H9 (cell line): Measurements from ENCODE around the gene PDE8A. TPM values are rescaled to one million over a fixed set of nuclear protein-coding genes. Genes with fewer than 3 reads are reported as not detected.

Source experiments
- DNase-seq: peaks from one replicate; pipeline ENCODE4 v3.0.0-alpha.2; 2017
- H2AFZ ChIP-seq: one replicate; pipeline ENCODE4 v1.6.1; 2013; ENCODE audit warnings: mild to moderate bottlenecking, low read length, control low read depth, moderate library complexity
- H2AK5ac ChIP-seq: 2 replicates; pipeline ENCODE4 v1.6.1; 2013; ENCODE audit warnings: low read length, control low read depth, mixed read lengths; ENCODE audit not compliant: insufficient read length
- H2BK120ac ChIP-seq: one replicate; pipeline ENCODE4 v1.6.1; 2013; ENCODE audit warnings: low read depth, mild to moderate bottlenecking, low read length, control low read depth, inconsistent platforms; ENCODE audit not compliant: poor library complexity, severe bottlenecking
- H2BK12ac ChIP-seq: 2 replicates; pipeline ENCODE4 v1.6.1; 2013; ENCODE audit warnings: low read length, control low read depth, mixed read lengths, low read depth; ENCODE audit not compliant: insufficient read length
- H2BK15ac ChIP-seq: 2 replicates; pipeline ENCODE4 v1.6.1; 2013; ENCODE audit warnings: low read depth, low read length, control low read depth
- H2BK20ac ChIP-seq: one replicate; pipeline ENCODE4 v1.6.1; 2013; ENCODE audit warnings: low read depth, mild to moderate bottlenecking, low read length, control low read depth, inconsistent platforms; ENCODE audit not compliant: poor library complexity, severe bottlenecking
- H2BK5ac ChIP-seq: 2 replicates; pipeline ENCODE4 v1.6.1; 2013; ENCODE audit warnings: low read length, control low read depth, mixed read lengths; ENCODE audit not compliant: insufficient read length
- H3K14ac ChIP-seq: 2 replicates; pipeline ENCODE4 v1.6.1; 2013; ENCODE audit warnings: low read length, control low read depth; ENCODE audit not compliant: insufficient read depth
- H3K18ac ChIP-seq: 2 replicates; pipeline ENCODE4 v1.6.1; 2013; ENCODE audit warnings: low read depth, mild to moderate bottlenecking, mixed read lengths, low read length, control low read depth; ENCODE audit not compliant: insufficient read length
- H3K23ac ChIP-seq: 2 replicates; pipeline ENCODE4 v1.6.1; 2013; ENCODE audit warnings: low read length, control low read depth, mixed read lengths, low read depth; ENCODE audit not compliant: insufficient read length
- H3K23me2 ChIP-seq: 2 replicates; pipeline ENCODE4 v1.6.1; 2013; ENCODE audit warnings: low read depth, mild to moderate bottlenecking, mixed read lengths, low read length, control low read depth; ENCODE audit not compliant: insufficient read length, poor library complexity, severe bottlenecking
- H3K27ac ChIP-seq: 2 replicates; pipeline ENCODE4 v1.5.1; 2013; ENCODE audit warnings: low read length, control low read depth, mixed read lengths, low read depth; ENCODE audit not compliant: insufficient read length
- H3K27me3 ChIP-seq: 2 replicates; pipeline ENCODE4 v1.6.1; 2013; ENCODE audit warnings: low read length, control low read depth, inconsistent platforms; ENCODE audit not compliant: insufficient read depth
- H3K4ac ChIP-seq: 2 replicates; pipeline ENCODE4 v1.6.1; 2013; ENCODE audit warnings: low read depth, mild to moderate bottlenecking, control low read depth, inconsistent platforms, low read length, moderate library complexity
- H3K4me1 ChIP-seq: 2 replicates; pipeline ENCODE4 v1.6.1; 2013; ENCODE audit warnings: low read length, control low read depth, inconsistent platforms; ENCODE audit not compliant: insufficient read depth
- H3K4me2 ChIP-seq: 2 replicates; pipeline ENCODE4 v1.6.1; 2013; ENCODE audit warnings: low read length, control low read depth, mixed read lengths; ENCODE audit not compliant: insufficient read length, insufficient read depth
- H3K56ac ChIP-seq: 2 replicates; pipeline ENCODE4 v1.6.1; 2013; ENCODE audit warnings: low read depth, mild to moderate bottlenecking, mixed read lengths, low read length, control low read depth; ENCODE audit not compliant: insufficient read length
- H3K79me1 ChIP-seq: 2 replicates; pipeline ENCODE4 v1.6.1; 2013; ENCODE audit warnings: low read depth, mild to moderate bottlenecking, moderate library complexity, low read length, control low read depth, inconsistent platforms; ENCODE audit not compliant: insufficient read depth, poor library complexity, severe bottlenecking
- H3K79me2 ChIP-seq: 2 replicates; pipeline ENCODE4 v1.6.1; 2013; ENCODE audit warnings: low read length, control low read depth, inconsistent platforms; ENCODE audit not compliant: insufficient read depth
- H3K9ac ChIP-seq: 2 replicates; pipeline ENCODE4 v1.6.1; 2013; ENCODE audit warnings: low read length, control low read depth, mixed read lengths; ENCODE audit not compliant: insufficient read length; ENCODE audit errors: extremely low read depth
- H3K9me3 ChIP-seq: one replicate; pipeline ENCODE4 v1.6.1; 2013; ENCODE audit warnings: low read depth, low read length, inconsistent platforms; ENCODE audit not compliant: control insufficient read depth
- H3T11ph ChIP-seq: one replicate; pipeline ENCODE4 v1.6.1; 2013; ENCODE audit warnings: mild to moderate bottlenecking, low read length, control low read depth, inconsistent platforms
- H4K20me1 ChIP-seq: one replicate; pipeline ENCODE4 v1.6.1; 2013; ENCODE audit not compliant: control insufficient read depth, insufficient read length, insufficient read depth
- H4K5ac ChIP-seq: 2 replicates; pipeline ENCODE4 v1.6.1; 2013; ENCODE audit warnings: low read depth, mild to moderate bottlenecking, mixed read lengths, low read length, control low read depth; ENCODE audit not compliant: insufficient read length
- H4K8ac ChIP-seq: replicated peaks from 2 replicates; pipeline ENCODE4 v1.6.1; 2013; ENCODE audit warnings: low read length, control low read depth, mixed read lengths, low read depth; ENCODE audit not compliant: insufficient read length
- H4K91ac ChIP-seq: 2 replicates; pipeline ENCODE4 v1.6.1; 2013; ENCODE audit warnings: low read depth, mild to moderate bottlenecking, moderate library complexity, mixed read lengths, low read length, control low read depth; ENCODE audit not compliant: insufficient read length
- H3K27ac Mint-ChIP-seq, 3 experiments: 2 replicates in 2 of 3; 3 replicates in 1 of 3; pipeline ENCODE4 v1.8.0; 2020 to 2021; ENCODE audit warnings: mixed read lengths in 3 of 3, mild to moderate bottlenecking in 1 of 3, moderate library complexity in 1 of 3
- H3K27me3 Mint-ChIP-seq: 2 replicates; pipeline ENCODE4 v1.8.0; 2021; ENCODE audit warnings: low read depth, mild to moderate bottlenecking, moderate library complexity, mixed read lengths
- H3K36me3 Mint-ChIP-seq, 3 experiments: 2 replicates in 2 of 3; 3 replicates in 1 of 3; pipeline ENCODE4 v1.8.0; 2020 to 2021; ENCODE audit warnings: low read depth in 3 of 3, mixed read lengths in 3 of 3; ENCODE audit not compliant: insufficient read depth in 1 of 3
- H3K4me1 Mint-ChIP-seq, 2 experiments: 2 replicates each; pipeline ENCODE4 v1.8.0; 2020; ENCODE audit warnings: mixed read lengths in 2 of 2
- H3K4me3 Mint-ChIP-seq, 2 experiments: 2 replicates in 1 of 2; 3 replicates in 1 of 2; pipeline ENCODE4 v1.8.0; 2020 to 2021; ENCODE audit warnings: mild to moderate bottlenecking in 2 of 2, mixed read lengths in 2 of 2, moderate library complexity in 1 of 2
- H3K9me3 Mint-ChIP-seq, 2 experiments: 2 replicates in 1 of 2; 3 replicates in 1 of 2; pipeline ENCODE4 v1.8.0; 2020; ENCODE audit warnings: mild to moderate bottlenecking in 2 of 2, mixed read lengths in 2 of 2, moderate library complexity in 1 of 2
- WGBS: extraction: QIAGEN DNeasy Blood & Tissue Kit; methylation state at CpG from one replicate; pipeline ENCODE4 v1.1.7; 2013; ENCODE audit warnings: missing lambda C conversion rate, low lambda C conversion rate, mixed read lengths; ENCODE audit not compliant: insufficient read length; ENCODE audit errors: extremely low coverage; 5-methylcytosine and 5-hydroxymethylcytosine counted together
- total RNA-seq: library from RNA; stranded (reverse); gene quantifications from 2 replicates; pipeline ENCODE4 v1.2.1, GENCODE V29; 2021
- TF ChIP-seq, protein P1 (sequence below): fragments of 200-600 bp; sonication (generic); conservative IDR thresholded peaks from 3 replicates; pipeline ENCODE4 v1.8.0; 2021; ENCODE audit warnings: antibody characterized with exemption, mild to moderate bottlenecking

The PDE8A gene
- total RNA-seq, 1 experiment from 2014 or later, result 9.3 TPM

GRCh38 chr15:85155360-85155759 is 173.7 kb downstream of the PDE8A start:
- Histone ChIP-seq H3K4me2 (no peak overlapping the region), H4K20me1 (no peaks in the 10 kb centered on the region), H3K18ac (no peak overlapping the region), H3K4ac (no peak overlapping the region), H3K56ac (no peak overlapping the region), H3K9me3 (no peaks in the 10 kb centered on the region), H3K4me1 (no peaks in the 10 kb centered on the region; the same call in 1 of the 2 replicates), H2BK12ac (no peak overlapping the region), H2AFZ (no peak overlapping the region), H2BK15ac (no peak overlapping the region), H3K23me2 (no peaks in the 10 kb centered on the region), H2BK120ac (no peak overlapping the region), H4K91ac (no peak overlapping the region), H3K14ac (no peak overlapping the region), H2BK5ac (no peak overlapping the region), H2BK20ac (no peak overlapping the region), H3K27me3 (no peaks in the 10 kb centered on the region), H4K5ac (no peak overlapping the region), H2AK5ac (no peak overlapping the region), H3K27ac (no peak overlapping the region), H3K23ac (no peak overlapping the region), H3K9ac (no peak overlapping the region), H3T11ph (no peak overlapping the region), H3K79me1 (no peaks in the 10 kb centered on the region), H3K79me2 (no peaks in the 10 kb centered on the region), H4K8ac (no peak overlapping the region)
- peaks cover 0 to 2% of the 10 kb centered on the region in 2 experiments; a peak in 1 of 5 replicates for H3K9me3 Mint-ChIP-seq
- no CpG with 5 or more reads among the region's 9 CpGs for WGBS
- H3K4me3 Mint-ChIP-seq, result no peak overlapping the region
- no peak for DNase-seq
- H3K27me3 Mint-ChIP-seq, result no peaks in the 10 kb centered on the region; the same call in none of the 2 replicates
- H3K4me1 Mint-ChIP-seq, result peaks cover 16 to 21% of the 10 kb centered on the region in 2 experiments
- TF ChIP-seq, protein P1, sequence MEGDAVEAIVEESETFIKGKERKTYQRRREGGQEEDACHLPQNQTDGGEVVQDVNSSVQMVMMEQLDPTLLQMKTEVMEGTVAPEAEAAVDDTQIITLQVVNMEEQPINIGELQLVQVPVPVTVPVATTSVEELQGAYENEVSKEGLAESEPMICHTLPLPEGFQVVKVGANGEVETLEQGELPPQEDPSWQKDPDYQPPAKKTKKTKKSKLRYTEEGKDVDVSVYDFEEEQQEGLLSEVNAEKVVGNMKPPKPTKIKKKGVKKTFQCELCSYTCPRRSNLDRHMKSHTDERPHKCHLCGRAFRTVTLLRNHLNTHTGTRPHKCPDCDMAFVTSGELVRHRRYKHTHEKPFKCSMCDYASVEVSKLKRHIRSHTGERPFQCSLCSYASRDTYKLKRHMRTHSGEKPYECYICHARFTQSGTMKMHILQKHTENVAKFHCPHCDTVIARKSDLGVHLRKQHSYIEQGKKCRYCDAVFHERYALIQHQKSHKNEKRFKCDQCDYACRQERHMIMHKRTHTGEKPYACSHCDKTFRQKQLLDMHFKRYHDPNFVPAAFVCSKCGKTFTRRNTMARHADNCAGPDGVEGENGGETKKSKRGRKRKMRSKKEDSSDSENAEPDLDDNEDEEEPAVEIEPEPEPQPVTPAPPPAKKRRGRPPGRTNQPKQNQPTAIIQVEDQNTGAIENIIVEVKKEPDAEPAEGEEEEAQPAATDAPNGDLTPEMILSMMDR, result no peak
- no peak overlapping the region for H3K27ac Mint-ChIP-seq
- H3K36me3 Mint-ChIP-seq, result no peaks in the 10 kb centered on the region; a peak in 1 of 7 replicates
